ENCODE results near the gene CPEB2. TPM values are rescaled to one million over a fixed set of nuclear protein-coding genes. Genes with fewer than 3 reads are reported as not detected.

CPEB2 gene
- total and polyA plus RNA-seq, 9 of the 15 experiments (the other 6 are each of a cell fraction or from before 2014, with no cell fraction given), result 0.39 to 3.0 (median 1.4) TPM

GRCh38 chr4:15002659-15003400, 549 bp downstream of the CPEB2 start (continued):
- TF ChIP-seq RREB1 (CRISPR knock-in tag; IDR thresholded peaks at IDR 0.05) (0 out of 2 replicates have a peak, but pooled peaks have one; percentile 8), SMAD2 (IDR thresholded peaks at IDR 0.05; ENCODE audit: low read depth, low read length) (no peak), ZNF121 (CRISPR knock-in tag; conservative IDR thresholded peaks at IDR 0.05) (no peak), HMGN3 (IDR thresholded peaks at IDR 0.05; ENCODE audit: borderline replicate concordance, extremely low read depth, insufficient read length, low read depth, low read length) (peak; percentile 18), ZNF174 (CRISPR knock-in tag; IDR thresholded peaks at IDR 0.05) (no peak), ZBTB12 (CRISPR knock-in tag; IDR thresholded peaks at IDR 0.05) (no peak), CHAMP1 (IDR thresholded peaks at IDR 0.05) (no peak), XRCC4 (IDR thresholded peaks at IDR 0.05; ENCODE audit: extremely low read depth, insufficient read depth, insufficient read length) (no peak), U2AF1 (optimal IDR thresholded peaks at IDR 0.05; ENCODE audit: low read depth, low read length) (no peak), NR1H2 (CRISPR knock-in tag; IDR thresholded peaks at IDR 0.05) (no peak), CCAR2 (IDR thresholded peaks at IDR 0.05; ENCODE audit: low read depth, low read length) (no peak), HNRNPH1 (optimal IDR thresholded peaks at IDR 0.05; ENCODE audit: low read depth, low read length) (no peak), HNRNPK (IDR thresholded peaks at IDR 0.05; ENCODE audit: low read depth, low read length, poor library complexity, severe bottlenecking) (no peak), JUND (IDR thresholded peaks at IDR 0.05; ENCODE audit: borderline replicate concordance, low read depth, low read length) (no peak), JUND (tag; IDR thresholded peaks at IDR 0.05; ENCODE audit: borderline replicate concordance, low read depth, low read length) (no peak), TRIM28 (IDR thresholded peaks at IDR 0.05) (no peak), SETDB1 (IDR thresholded peaks at IDR 0.05; ENCODE audit: low read length) (no peak), RNF2 (IDR thresholded peaks at IDR 0.05) (no peak), ILK (tag; IDR thresholded peaks at IDR 0.05; ENCODE audit: borderline replicate concordance, low read depth) (no peak), RBM15 (IDR thresholded peaks at IDR 0.05; ENCODE audit: insufficient read depth, low read length) (no peak)
